HG03457 (cell line): ENCODE results near the gene ELSPBP1.
"Not testable (repeated sequence)": the region's sequence is repeated elsewhere in the genome, so short reads cannot be mapped to it uniquely, and the experiment has no call there.

Experiments used
- ATAC-seq: cut with Tn5 transposase; IDR thresholded peaks from one replicate; pipeline ENCODE4 v1.9.1; 2021; ENCODE audit warnings: moderate number of reproducible peaks; ENCODE audit not compliant: unreplicated experiment

The ELSPBP1 gene

GRCh38 chr19:47994209-47994802 is at the start of gene ELSPBP1:
Gene ELSPBP1, plus strand, starts transcription at chr19:47994632. Its CDS starts 14,036 bp downstream, at chr19:48008668.
- ATAC-seq: no peak

GRCh38 chr19:47949852-47950521 is 44.4 kb upstream of the ELSPBP1 start:
- ATAC-seq: not testable (repeated sequence)

GRCh38 chr19:47952132-47952531 is 42.3 kb upstream of the ELSPBP1 start:
- not testable (repeated sequence) for ATAC-seq

- not testable (repeated sequence) for ATAC-seq
Measured at GRCh38 chr19:47955936-47956335, 38.5 kb upstream of the ELSPBP1 start.

- no peak for ATAC-seq
Measured at GRCh38 chr19:47973529-47973928, 20.9 kb upstream of the ELSPBP1 start.

- ATAC-seq: no peak
Measured at GRCh38 chr19:47991191-47991808, 3.1 kb upstream of the ELSPBP1 start.

GRCh38 chr19:47992070-47992469 is 2.4 kb upstream of the ELSPBP1 start, which contains the start of gene BSPH1:
Gene BSPH1, minus strand, starts transcription at chr19:47992170. Its CDS starts 89 bp downstream, at chr19:47992081.
- ATAC-seq: no peak

- no peak for ATAC-seq
Measured at GRCh38 chr19:47996230-47996727, 1.8 kb downstream of the ELSPBP1 start.

GRCh38 chr19:47998800-47999199 is 4.4 kb downstream of the ELSPBP1 start:
- no peak for ATAC-seq

GRCh38 chr19:48000846-48001245 is 6.4 kb downstream of the ELSPBP1 start:
- ATAC-seq: no peak

- no peak for ATAC-seq
Measured at GRCh38 chr19:48004236-48004635, 9.8 kb downstream of the ELSPBP1 start.

GRCh38 chr19:48006762-48007161 is 12.3 kb downstream of the ELSPBP1 start:
- no peak for ATAC-seq

- ATAC-seq: no peak
Measured at GRCh38 chr19:48010932-48011758, 16.7 kb downstream of the ELSPBP1 start.

GRCh38 chr19:48020686-48021085 is 26.3 kb downstream of the ELSPBP1 start:
- ATAC-seq: no peak

GRCh38 chr19:48023011-48023410 is 28.6 kb downstream of the ELSPBP1 start:
- ATAC-seq: no peak

GRCh38 chr19:48023518-48023917 is 29.1 kb downstream of the ELSPBP1 start:
- ATAC-seq: no peak

GRCh38 chr19:48025480-48025879 is 31.0 kb downstream of the ELSPBP1 start:
- no peak for ATAC-seq

GRCh38 chr19:48029431-48029830 is 35.0 kb downstream of the ELSPBP1 start:
- no peak for ATAC-seq

- ATAC-seq: no peak
Measured at GRCh38 chr19:48030073-48030472, 35.6 kb downstream of the ELSPBP1 start.

- ATAC-seq: no peak
Measured at GRCh38 chr19:48033604-48034003, 39.2 kb downstream of the ELSPBP1 start.

GRCh38 chr19:48036765-48037164 is 42.3 kb downstream of the ELSPBP1 start:
- ATAC-seq: no peak
